GM19372 (cell line): Measurements from ENCODE around the gene LARP1B.
"Not testable (repeated sequence)": the region's sequence is repeated elsewhere in the genome, so short reads cannot be mapped to it uniquely, and the experiment has no call there.

ENCODE experiments used
- ATAC-seq: cut with Tn5 transposase; IDR thresholded peaks from one replicate; pipeline ENCODE4 v1.9.1; 2021; ENCODE audit warnings: mild to moderate bottlenecking, low read depth, moderate library complexity; ENCODE audit not compliant: unreplicated experiment

The LARP1B gene

GRCh38 chr4:128130621-128131020, 69.5 kb downstream of the LARP1B start:
- no peak for ATAC-seq

GRCh38 chr4:128134925-128135324, 73.8 kb downstream of the LARP1B start:
- no peak for ATAC-seq

- no peak for ATAC-seq
These were observed 74.3 kb downstream of the LARP1B start for GRCh38 chr4:128135391-128135790.

GRCh38 chr4:128141866-128142265, 80.8 kb downstream of the LARP1B start:
- ATAC-seq = no peak

GRCh38 chr4:128145727-128146126, 84.6 kb downstream of the LARP1B start:
- no peak for ATAC-seq

- ATAC-seq = no peak
These were observed 92.7 kb downstream of the LARP1B start for GRCh38 chr4:128153800-128154199.

GRCh38 chr4:128155231-128155855, 94.2 kb downstream of the LARP1B start:
- ATAC-seq = no peak

GRCh38 chr4:128155874-128156456, 94.9 kb downstream of the LARP1B start:
- no peak for ATAC-seq

GRCh38 chr4:128156472-128156871, 95.4 kb downstream of the LARP1B start:
- not testable (repeated sequence) for ATAC-seq

GRCh38 chr4:128158894-128159293, 97.8 kb downstream of the LARP1B start:
- ATAC-seq = no peak

GRCh38 chr4:128159967-128160366, 98.9 kb downstream of the LARP1B start:
- no peak for ATAC-seq

GRCh38 chr4:128161138-128161537, 100.0 kb downstream of the LARP1B start:
- no peak for ATAC-seq

- ATAC-seq = no peak
These were observed 101.3 kb downstream of the LARP1B start for GRCh38 chr4:128162434-128162833.

- ATAC-seq = no peak
These were observed 102.3 kb downstream of the LARP1B start for GRCh38 chr4:128163177-128164117.

GRCh38 chr4:128166982-128167381, 105.9 kb downstream of the LARP1B start:
- ATAC-seq = no peak

GRCh38 chr4:128168701-128169100, 107.6 kb downstream of the LARP1B start:
- ATAC-seq = no peak

- no peak for ATAC-seq
These were observed 108.1 kb downstream of the LARP1B start for GRCh38 chr4:128169245-128169644.

GRCh38 chr4:128176643-128177042, 115.5 kb downstream of the LARP1B start:
- ATAC-seq = no peak

- no peak for ATAC-seq
These were observed 116.4 kb downstream of the LARP1B start for GRCh38 chr4:128177498-128177897.

- no peak for ATAC-seq
These were observed 125.5 kb downstream of the LARP1B start for GRCh38 chr4:128186623-128187022.

GRCh38 chr4:128191115-128191781, 130.1 kb downstream of the LARP1B start:
- peak; percentile 97 for ATAC-seq
